HFFc6 (cell line): ENCODE data around the gene GREB1. TPM values are rescaled to one million over a fixed set of nuclear protein-coding genes. Genes with fewer than 3 reads are reported as not detected.

Source experiments
- DNase-seq: peaks from one replicate; pipeline ENCODE4 v3.0.0-alpha.2; 2018
- H3K27ac Mint-ChIP-seq: 2 replicates; pipeline ENCODE4 v1.8.0; 2020; ENCODE audit warnings: mild to moderate bottlenecking, mixed read lengths
- H3K27me3 Mint-ChIP-seq: 2 replicates; pipeline ENCODE4 v1.8.0; 2021; ENCODE audit warnings: mild to moderate bottlenecking, moderate library complexity, mixed read lengths; ENCODE audit not compliant: insufficient read depth
- H3K36me3 Mint-ChIP-seq: 2 replicates; pipeline ENCODE4 v1.8.0; 2021; ENCODE audit warnings: low read depth, mixed read lengths
- H3K4me1 Mint-ChIP-seq: 2 replicates; pipeline ENCODE4 v1.8.0; 2020; ENCODE audit warnings: low read depth, mixed read lengths
- H3K4me3 Mint-ChIP-seq: 2 replicates; pipeline ENCODE4 v1.8.0; 2020; ENCODE audit warnings: mild to moderate bottlenecking, moderate library complexity, mixed read lengths
- H3K9me3 Mint-ChIP-seq: 2 replicates; pipeline ENCODE4 v1.8.0; 2020; ENCODE audit warnings: mild to moderate bottlenecking, mixed read lengths
- CTCF ChIP-seq: fragments of 200-600 bp; sonication (generic); IDR thresholded peaks from 2 replicates; pipeline ENCODE4 v1.5.0; 2021; ENCODE audit warnings: antibody characterized with exemption, mild to moderate bottlenecking
- total RNA-seq, 6 experiments: library from RNA; stranded (reverse); fragmentation: NEBNext Ultra II Directional; extraction: Animal tissue kit (Norgen Biotek cat#: 25700); gene quantifications; 2 replicates in 1 of 6; 3 replicates in 5 of 6; pipeline ENCODE4 v1.2.3, GENCODE V29; 2021

Gene GREB1
- total RNA-seq, 6 experiments from 2014 or later: 0.07 to 0.11 (median 0.09) TPM; not detected in 3

GRCh38 chr2:11559786-11560155 is 25.9 kb downstream of the GREB1 start:
- peaks cover 7% of the 10 kb centered on the region; the same call in 1 of the 2 replicates for H3K4me1 Mint-ChIP-seq
- H3K9me3 Mint-ChIP-seq: no peaks in the 10 kb centered on the region
- H3K27ac Mint-ChIP-seq: no peak overlapping the region

GRCh38 chr2:11560806-11561205 is 27.0 kb downstream of the GREB1 start:
- TF ChIP-seq CTCF: no peak
- no peak for DNase-seq
- H3K4me3 Mint-ChIP-seq: no peak overlapping the region
- H3K27ac Mint-ChIP-seq: no peak overlapping the region
- no peaks in the 10 kb centered on the region for H3K36me3 Mint-ChIP-seq
- peaks cover 64% of the 10 kb centered on the region for H3K27me3 Mint-ChIP-seq
- peaks cover 7% of the 10 kb centered on the region; the same call in 1 of the 2 replicates for H3K4me1 Mint-ChIP-seq
- no peaks in the 10 kb centered on the region for H3K9me3 Mint-ChIP-seq

More at GRCh38 chr2:11559786-11560155, 25.9 kb downstream of the GREB1 start:
- Mint-ChIP-seq H3K27me3 (peaks cover 67% of the 10 kb centered on the region), H3K36me3 (no peaks in the 10 kb centered on the region), H3K4me3 (no peak overlapping the region)
- TF ChIP-seq CTCF: no peak
- no peak for DNase-seq

GRCh38 chr2:11562011-11562410 is 28.2 kb downstream of the GREB1 start:
- no peaks in the 10 kb centered on the region for H3K36me3 Mint-ChIP-seq
- H3K4me3 Mint-ChIP-seq: no peak overlapping the region
- H3K4me1 Mint-ChIP-seq: peaks cover 7% of the 10 kb centered on the region; the same call in 1 of the 2 replicates
- H3K27ac Mint-ChIP-seq: no peak overlapping the region
- no peaks in the 10 kb centered on the region for H3K9me3 Mint-ChIP-seq
- TF ChIP-seq CTCF: no peak
- DNase-seq: no peak
- H3K27me3 Mint-ChIP-seq: peaks cover 65% of the 10 kb centered on the region

GRCh38 chr2:11562476-11562875 is 28.6 kb downstream of the GREB1 start:
- Mint-ChIP-seq H3K4me3 (no peak overlapping the region), H3K27ac (no peak overlapping the region), H3K36me3 (no peaks in the 10 kb centered on the region), H3K27me3 (peaks cover 63% of the 10 kb centered on the region), H3K4me1 (peaks cover 7% of the 10 kb centered on the region; the same call in 1 of the 2 replicates), H3K9me3 (no peaks in the 10 kb centered on the region)
- no peak for DNase-seq
- TF ChIP-seq CTCF: no peak

- no peaks in the 10 kb centered on the region for H3K9me3 Mint-ChIP-seq
- no peak overlapping the region for H3K27ac Mint-ChIP-seq
- H3K36me3 Mint-ChIP-seq: no peaks in the 10 kb centered on the region
- DNase-seq: no peak
- TF ChIP-seq CTCF: no peak
- H3K4me3 Mint-ChIP-seq: no peak overlapping the region
- H3K27me3 Mint-ChIP-seq: peaks cover 60% of the 10 kb centered on the region
- H3K4me1 Mint-ChIP-seq: peaks cover 7% of the 10 kb centered on the region; the same call in 1 of the 2 replicates
Measured at GRCh38 chr2:11563784-11564666, 30.2 kb downstream of the GREB1 start.
